Measurements from ENCODE around the gene CCDC158.

The CCDC158 gene

DNA sequence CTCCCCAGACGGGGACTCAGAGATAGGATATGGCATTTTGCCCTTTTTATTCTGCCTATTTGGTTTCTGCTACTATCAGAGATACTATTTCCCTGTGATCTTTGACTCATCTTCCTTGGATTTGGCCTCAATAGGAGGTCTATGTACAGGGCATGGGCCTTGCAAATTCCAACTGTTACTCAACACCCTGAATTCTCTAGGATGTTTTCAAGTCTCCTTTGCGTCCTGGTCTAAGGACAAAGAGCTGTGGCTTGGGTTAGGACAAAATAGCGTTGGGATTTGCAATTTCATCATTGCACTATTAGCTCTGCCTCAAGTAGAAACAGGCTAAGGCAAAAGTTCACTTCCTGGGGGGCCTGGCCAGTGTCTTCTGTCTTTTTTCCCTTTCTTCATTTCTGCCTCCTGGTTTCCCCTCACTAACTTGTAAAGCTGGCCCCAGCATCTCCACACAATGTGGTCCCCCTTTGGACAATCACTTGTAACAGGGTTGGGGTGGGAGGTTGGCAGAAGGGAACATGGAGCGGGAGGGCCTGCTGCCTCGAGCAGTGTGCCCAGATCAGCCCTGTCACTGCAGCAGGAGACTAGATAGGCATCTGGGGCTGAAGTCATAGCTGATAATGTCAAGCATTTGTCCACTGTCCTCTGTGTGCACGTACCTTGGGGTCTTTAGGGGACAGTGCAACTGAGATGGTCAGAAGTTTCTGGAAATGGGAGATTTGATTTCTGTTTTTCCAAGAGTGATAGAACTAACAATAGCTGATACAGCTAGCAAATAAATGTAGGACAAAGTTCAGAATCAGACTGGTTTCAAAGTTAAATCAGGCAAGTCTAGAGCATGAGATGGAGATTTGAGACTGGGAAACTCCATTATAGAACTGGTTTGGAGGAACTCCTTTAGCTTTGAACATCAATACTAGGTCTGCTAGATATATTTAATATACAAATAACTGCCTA, 140.2 kb downstream of the CCDC158 start:
- no peak for DNase-seq (ENCODE audit: low spot score)

DNA sequence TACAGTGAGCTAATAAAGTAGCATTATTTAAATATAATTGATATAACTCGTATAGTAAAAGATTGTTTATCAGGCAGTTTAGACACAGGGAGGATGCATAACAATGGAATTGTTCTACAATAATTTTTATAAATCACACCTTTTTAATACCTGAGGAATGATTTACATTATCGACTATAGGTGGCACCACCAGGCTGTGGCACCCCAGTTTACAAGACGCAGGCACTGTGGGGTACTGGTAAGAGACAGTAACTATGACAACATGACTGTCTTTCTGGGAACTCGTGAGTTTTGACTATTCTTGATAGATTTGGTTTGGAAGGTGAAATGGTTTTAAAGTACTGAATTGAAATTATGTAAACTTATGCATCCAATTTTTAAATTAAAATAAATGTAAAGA, 141.5 kb downstream of the CCDC158 start:
- DNase-seq (ENCODE audit: low spot score), result no peak

DNA sequence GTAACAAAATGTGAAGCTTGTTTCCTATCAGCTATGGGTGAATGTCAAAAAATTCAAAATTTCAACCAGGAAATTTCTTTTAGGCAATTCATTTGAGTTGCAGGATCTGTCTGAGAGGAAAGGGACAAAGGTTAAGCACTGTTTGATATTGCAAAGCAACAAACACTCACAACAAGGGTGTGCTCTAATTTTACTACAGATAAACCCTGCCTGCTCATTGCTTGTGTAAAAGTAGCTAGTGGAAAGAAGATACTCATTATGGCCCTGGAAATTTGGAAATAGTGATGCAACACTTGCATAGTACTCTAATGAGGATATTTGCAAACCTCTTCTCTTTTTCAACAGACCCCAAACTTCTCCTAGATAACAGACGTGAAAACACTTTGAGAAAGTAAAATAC, 142.4 kb downstream of the CCDC158 start:
- DNase-seq (ENCODE audit: low spot score), result no peak

DNA sequence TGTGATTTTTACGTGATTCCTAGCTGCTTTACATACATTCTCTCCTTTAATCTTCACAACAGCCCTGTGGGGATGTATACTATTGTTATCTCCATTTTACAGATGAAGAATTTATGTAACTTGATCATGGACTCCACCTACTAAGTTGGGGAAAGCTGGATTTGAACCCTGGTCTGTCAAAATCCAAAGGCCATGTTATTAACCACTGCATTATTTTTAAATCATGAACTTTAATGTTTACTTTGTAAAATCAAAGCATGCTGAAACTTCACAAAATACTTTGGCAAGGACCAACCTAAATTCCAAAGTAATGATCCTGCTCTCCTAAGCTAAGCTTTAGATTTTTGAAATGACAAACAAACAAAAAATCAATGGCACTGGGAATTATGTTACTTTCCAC, 143.3 kb downstream of the CCDC158 start:
- DNase-seq (ENCODE audit: low spot score), result no peak

DNA sequence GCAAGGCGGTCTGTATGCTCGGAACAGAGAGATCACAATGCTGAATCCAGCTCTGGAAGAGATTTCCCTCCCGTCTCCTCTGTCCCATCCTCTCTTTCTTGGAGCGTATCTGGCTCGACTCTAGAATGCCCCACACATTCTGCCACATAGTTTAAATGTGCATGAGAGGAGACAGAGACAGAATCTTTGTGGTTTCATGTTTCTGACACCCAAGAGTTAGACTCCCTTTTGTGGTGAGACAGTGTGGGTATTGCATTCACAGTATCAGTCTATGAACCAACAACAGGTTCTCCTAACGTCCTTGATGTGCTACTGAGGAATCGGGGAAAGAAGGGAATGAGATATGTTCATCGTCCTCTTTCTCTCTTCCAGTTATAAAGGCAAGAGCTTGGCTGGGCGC, 144.1 kb downstream of the CCDC158 start:
- no peak for DNase-seq (ENCODE audit: low spot score)

DNA sequence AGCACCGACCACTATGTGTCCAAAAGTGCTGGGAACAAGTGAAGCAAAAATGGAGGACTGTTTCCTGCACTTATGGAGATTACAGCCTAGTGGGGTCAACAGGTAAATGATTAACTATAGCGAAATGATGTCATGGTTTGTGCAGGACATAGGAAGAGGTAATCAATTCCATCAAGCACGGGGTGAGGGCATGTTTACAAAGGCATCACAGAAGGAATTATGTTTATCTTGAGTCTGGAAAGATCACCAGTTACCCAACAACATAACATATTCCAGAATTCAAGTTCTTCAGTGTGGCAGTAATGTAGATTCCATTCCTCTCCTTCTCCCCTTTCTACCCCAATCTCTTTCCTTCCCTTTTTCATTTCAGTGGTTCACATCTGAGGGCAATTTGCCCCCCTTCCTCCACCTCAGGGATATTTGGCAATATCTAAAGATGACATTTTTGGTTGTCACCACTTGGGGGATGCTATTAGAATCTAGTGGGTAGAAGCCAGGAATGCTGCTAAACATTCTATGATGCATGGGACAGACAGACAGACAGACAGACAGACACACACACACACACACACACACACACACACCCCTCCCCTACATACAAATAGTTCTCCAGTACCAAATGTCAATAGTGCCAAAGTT, 145.3 kb downstream of the CCDC158 start:
- no peak for DNase-seq (ENCODE audit: low spot score)

DNA sequence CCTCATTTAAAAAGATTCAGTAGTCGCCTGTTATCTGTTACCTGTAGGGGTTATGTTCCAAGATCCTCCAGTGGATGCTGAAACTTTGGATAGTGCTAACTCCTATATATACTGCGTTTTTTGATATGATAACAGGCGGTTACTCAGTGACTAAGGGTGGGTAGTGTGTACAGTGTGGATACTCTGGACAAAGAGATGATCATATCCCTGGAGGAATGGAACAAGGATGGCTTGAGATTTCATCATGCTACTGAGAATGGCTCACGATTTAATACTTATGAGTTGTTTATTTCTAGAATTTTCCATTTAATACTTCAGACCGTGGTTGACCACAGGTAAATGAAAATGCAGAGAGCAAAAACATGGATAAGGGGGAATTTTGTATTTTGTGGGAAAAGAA, 147.9 kb downstream of the CCDC158 start:
- no peak for DNase-seq (ENCODE audit: low spot score)

DNA sequence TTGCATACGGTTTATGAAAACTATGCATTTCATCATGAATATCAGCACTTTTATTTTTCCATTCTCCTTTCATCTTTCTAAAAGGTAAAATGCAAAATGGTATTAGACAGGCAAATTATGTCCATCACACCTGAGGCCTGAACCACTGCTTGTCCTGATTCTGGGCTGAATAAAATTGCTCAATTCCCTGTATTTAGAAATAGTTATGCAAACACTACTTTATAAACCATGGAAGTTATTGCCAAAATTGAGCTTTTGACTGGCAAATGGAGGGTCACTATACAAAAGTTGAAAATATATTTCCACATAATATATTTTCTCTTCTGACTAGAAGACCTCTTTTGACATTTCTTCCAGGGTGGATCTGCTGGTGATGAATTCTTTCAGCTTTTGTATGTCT, 148.4 kb downstream of the CCDC158 start:
- DNase-seq (ENCODE audit: low spot score), result no peak

DNA sequence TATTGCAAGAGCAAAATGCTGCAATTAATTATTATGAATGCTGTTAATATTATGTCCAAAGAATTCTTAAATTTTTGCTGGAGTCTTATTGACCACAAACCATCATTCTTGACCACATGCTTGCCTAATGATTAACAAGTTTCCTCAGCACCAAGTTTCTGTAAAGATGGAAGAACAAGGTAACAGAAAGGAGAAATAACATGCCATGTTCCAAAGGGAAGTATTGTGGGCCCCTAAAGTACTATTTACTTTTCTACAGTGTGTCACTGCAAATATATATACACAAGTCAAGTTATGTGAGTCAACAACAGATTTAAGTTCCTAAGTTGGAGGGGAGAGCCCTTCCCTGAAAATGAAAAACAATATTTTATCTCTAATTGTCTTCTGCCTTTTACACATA, 148.9 kb downstream of the CCDC158 start:
- DNase-seq (ENCODE audit: low spot score), result no peak

DNA sequence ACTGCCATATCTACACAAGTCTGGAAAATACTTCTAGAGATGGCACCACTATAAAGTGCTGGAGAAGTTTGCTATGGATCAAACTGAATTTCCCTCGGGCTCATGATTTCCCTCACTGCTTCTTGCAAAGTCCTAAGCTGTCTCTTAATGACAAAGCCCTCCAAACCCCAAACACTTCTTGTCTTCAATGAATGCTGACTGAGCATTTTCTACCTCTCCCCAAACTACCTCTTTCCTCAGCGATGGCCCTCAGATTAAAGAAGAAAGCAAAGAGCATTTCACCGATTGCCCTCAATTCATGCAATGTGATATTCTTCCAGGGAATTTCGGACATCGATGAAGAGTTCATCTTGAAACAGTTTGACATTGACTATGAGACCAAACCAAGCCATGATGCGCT, 149.7 kb downstream of the CCDC158 start:
- no peak for DNase-seq (ENCODE audit: low spot score)

DNA sequence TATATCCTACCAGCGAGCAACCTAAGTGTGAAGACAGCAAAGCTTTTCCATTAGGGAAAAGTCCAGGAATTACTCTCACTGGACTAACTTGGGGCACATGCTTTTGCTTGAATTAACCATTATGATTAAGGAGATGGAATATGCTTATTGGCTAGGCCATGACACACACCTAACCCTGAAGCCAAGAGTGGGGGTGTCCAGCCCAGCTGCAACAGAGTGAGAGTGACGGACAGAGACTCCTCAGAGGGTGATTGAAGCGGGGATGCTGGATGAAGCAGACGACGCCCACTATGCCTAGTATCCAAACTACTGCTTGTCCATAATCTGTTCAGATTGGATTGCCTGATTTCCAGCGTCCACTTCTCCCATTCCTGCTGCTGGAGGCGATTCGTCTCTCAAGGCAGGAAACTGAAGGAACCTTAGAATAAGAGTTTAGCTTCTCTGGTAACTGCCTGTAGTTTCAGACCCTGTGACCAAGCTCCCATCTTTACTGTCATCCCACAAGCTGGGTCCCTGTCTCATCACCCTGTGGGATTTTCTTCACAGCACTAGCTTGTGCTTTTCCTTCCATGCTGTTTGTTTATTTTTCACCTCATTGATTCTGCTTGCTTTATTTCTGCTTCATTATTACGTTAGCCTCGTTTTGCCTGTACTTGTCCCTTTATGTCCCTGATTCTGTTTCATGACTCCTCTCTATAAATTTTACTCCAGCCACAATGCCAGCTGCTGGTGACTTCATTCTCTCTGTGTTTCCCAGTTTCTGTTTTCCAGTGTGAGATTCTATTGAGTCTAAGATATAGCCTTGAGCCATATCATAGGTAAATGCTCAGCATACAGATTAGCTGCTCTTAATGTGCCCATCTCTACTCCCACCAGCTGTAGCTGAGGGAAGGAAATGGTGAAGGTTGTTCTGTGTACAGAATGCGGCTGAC, 150.4 kb downstream of the CCDC158 start:
- DNase-seq (ENCODE audit: low spot score), result no peak

DNA sequence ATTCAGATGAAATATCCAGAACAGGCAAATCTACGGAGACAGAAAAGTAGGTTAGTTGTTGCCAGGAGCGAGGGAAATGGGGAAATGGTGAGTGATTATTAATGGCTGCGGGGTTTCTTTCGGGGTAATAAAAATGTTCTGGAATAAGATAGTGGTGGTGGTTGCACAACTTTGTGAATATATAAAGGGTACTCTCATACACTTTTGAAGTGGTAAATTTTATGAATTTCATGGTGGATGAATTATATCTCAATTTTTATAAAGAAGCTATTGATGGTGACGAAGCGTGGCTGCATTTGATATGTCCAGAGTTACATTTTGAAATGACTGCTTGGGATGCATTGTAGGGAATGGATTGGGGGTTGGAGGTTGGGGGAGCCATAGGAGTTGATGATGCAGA, 153.1 kb downstream of the CCDC158 start:
- DNase-seq (ENCODE audit: low spot score), result no peak

DNA sequence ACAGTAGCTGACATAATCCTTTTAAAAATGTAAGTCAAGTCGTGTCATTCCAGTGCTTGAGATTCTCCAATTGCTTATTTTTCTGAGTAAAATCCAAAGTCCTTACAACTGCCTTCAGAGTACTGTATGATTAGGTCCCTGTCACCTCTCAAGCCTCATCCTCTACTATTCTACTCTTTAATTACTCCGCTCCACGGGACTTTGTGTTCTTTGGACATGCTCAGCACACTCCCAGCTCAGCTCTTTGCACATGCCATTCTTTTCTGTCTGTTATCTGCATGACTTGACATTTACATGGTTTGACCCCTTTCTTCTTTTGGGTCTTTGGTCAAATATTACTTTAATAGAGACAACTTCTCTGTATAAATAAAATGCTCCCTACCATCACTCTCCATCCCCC, 154.3 kb downstream of the CCDC158 start:
- DNase-seq (ENCODE audit: low spot score), result no peak

DNA sequence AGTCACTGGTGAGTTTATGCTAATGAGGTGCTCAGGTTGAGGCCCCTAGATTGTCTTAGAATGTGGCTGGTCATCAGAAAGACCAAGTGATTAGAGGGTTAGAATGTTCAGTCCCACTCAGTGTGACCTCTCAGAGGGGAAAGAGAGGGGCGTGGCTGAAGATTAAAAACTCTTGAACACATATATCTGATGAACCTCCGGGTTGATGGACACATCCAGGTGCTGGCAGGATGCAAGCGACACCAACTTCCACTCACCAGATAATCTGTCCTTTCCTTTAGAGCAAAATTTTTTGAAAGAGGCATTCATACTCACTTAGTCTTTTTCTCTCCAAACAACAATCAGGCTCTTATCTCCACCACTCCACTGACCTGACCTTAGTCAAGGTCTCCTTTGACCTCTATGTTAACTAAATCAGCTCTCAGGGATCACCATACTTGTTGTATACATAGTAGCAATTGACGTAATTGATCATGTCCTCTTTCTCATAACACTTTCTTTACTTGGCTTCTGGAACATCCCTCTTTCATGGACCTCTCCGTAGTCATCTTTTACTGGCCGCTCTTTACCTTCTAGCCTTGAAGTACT, 155.2 kb downstream of the CCDC158 start:
- no peak for DNase-seq (ENCODE audit: low spot score)

All from NAMALWA (cell line).